HG03097 (cell line): ENCODE measurements around the gene OR7A17.

ENCODE experiments used
- ATAC-seq: cut with Tn5 transposase; IDR thresholded peaks from one replicate; pipeline ENCODE4 v1.9.1; 2021; ENCODE audit not compliant: unreplicated experiment, low FRiP score

Gene OR7A17

DNA sequence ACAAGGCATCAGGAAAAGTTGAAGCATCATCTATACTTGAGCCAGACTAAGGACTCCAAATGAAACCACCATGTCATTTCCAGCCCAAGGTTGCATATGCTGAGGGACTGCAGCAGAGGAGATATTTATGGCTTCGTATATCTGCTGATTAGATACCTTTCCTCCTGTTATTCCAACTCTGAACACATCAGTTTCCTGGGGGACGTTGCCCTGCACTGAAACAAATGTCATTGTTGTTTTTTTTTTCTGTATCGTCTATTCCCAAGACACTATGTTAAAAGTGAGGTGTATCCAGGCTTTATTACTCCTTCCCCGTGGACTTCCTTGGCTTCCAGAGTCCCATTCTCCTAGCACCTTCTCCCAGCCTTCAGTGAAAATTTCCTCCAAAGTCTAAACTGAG is at the start of gene OR7A17:
OR7A17 (minus strand) TSS at position 101 of the 400 bp plus-strand sequence. CDS start 4,777 bp downstream, outside the sequence.
- no peak for ATAC-seq

DNA sequence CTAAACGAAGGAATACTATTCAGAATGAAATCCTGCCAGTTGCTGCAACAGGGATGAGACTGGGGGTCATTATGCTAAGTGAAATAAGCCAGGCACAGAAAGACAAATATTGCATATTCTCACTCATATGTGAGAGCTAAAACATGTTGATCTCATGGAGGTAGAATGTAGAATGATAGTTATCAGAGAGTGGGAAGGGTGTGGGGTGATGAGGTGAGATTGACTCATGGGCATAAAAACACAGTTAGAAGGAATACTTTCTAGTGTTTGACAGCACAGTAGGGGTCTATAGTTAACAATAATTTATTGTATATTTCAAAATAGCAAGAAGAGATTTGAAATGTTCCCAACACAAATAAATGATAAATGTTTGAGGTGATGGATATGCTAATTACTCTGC is 47.6 kb upstream of the OR7A17 start:
- ATAC-seq: no peak

GRCh38 chr19:14916848-14917247 is 30.9 kb upstream of the OR7A17 start:
- no peak for ATAC-seq

DNA sequence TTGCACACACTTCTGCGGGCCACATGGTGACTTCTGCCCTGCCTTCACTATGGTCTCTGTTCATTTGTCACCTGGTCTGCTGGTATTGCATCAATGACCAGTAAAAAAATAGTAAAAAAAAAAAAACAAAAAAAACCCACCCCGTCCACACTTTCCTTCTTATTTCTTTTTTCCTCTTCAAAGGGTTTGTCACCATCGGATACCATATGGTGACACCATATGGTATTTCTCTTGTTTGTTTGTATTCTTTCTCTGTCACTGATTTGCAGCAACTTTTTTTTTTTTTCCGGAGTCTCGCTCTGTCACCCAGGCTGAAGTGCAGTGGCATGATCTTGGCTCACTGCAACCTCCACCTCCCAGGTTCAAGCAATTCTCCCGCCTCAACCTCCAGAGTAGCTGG is 29.2 kb upstream of the OR7A17 start:
- ATAC-seq: no peak

DNA sequence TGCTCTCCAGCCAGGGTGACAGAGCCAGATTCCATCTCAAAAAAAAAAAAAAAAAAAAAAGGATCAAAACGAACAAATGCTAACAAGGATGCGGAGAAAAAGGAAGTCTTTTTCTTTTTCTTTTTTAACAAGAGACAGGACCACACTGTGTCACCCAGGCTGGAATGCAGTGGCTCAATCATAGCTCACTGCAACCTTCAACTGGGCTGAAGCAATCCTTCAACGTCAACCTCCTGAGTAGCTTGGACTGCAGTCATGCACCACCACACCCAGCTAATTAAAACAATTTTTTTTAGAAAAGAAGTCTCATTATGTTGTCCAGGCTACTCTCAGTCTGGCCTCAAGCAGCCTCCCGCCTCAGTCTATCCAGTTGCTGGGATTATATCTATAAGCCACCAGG is 20.8 kb upstream of the OR7A17 start:
- no peak for ATAC-seq

GRCh38 chr19:14901675-14902260 is 15.8 kb upstream of the OR7A17 start:
- ATAC-seq: no peak

DNA sequence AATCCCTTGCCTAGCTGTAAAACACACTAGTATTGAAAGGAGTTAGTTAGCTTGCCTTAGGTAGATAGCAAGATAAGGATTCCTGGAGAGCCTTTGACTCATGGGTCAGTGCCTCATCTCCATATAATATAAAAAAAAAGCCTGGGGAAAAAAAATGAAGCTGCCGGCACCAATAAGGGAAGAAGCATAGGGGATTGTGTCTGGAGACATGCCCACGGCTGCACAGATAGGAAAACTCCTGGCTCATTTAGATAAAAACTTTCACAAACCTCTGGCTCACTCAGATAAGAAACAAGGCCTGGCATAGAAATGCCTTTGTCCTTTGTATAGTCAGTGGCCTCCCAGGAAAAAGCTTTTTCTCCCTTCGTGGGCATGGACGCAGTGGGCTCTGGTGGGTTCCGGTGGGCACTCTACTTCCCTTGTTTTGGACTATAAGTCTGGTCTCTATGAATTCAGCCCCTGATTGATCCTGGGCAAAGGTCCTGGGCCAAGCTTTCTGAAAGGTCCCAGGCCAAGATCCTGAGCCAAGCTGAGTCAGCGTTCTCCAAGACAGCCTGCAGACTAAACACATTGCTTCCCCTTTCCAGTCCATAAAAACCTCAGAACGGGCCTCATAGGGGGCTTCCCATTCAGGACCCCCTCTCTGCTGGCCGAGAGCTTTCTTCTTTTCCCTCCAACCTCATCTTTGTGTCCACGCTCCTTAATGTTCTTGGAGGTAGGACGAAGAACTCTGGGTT is 4.9 kb upstream of the OR7A17 start:
- no peak for ATAC-seq

- ATAC-seq: no peak
Observed at GRCh38 chr19:14889994-14890642, 4.2 kb upstream of the OR7A17 start.

DNA sequence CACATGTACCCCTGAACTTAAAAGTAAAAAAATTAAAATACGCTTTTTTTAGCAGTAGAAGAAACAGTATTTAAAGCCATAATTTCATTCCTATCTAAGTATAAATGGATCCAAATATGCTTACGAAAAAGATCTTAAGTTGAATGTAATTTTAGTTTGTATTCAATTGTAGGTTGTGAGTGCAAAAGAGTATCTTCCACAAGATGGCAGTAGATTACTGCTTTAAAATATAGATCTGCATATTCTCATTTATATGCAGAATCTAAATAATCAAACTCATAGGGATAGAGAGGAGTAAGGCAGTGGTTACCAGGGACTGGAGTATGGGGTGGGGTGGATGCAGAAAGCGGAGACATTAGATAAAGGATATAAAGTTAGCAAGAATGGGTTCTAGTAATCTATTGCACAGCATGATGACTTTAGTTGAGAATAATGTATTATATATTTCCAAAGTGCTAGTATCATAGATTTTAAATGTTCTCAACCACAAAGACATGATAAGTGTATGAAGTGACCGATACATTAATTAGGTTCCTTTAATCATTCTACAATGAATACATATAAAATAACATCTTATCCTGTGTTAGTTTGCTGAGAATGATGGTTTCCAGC is 14.2 kb downstream of the OR7A17 start:
- no peak for ATAC-seq

- ATAC-seq: no peak
Observed at GRCh38 chr19:14868497-14868896, 17.4 kb downstream of the OR7A17 start.

- no peak for ATAC-seq
Observed at GRCh38 chr19:14848822-14849221, 37.1 kb downstream of the OR7A17 start, which contains the start of gene OR7A10. TSS of gene OR7A10 (minus strand) at chr19:14848922. CDS start at chr19:14841877, 7,045 bp downstream.

DNA sequence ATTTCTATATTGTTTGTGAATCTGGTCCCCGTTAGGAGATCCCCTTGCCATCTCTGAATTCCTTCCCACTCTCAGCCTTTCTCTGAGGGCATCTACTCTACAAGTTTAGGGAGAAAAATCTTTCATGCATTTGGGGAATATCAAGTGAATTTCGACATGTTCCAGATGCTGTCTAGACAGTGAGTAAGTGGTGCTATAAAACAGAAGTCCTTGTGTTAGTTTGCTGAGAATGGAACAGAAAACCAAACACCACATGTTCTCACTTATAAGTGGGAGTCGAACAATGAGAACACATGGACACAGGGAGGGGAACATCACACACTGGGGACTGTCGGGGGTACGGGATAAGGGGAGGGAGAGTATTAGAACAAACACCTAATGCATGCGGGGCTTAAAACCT is 42.4 kb downstream of the OR7A17 start:
- ATAC-seq: no peak

DNA sequence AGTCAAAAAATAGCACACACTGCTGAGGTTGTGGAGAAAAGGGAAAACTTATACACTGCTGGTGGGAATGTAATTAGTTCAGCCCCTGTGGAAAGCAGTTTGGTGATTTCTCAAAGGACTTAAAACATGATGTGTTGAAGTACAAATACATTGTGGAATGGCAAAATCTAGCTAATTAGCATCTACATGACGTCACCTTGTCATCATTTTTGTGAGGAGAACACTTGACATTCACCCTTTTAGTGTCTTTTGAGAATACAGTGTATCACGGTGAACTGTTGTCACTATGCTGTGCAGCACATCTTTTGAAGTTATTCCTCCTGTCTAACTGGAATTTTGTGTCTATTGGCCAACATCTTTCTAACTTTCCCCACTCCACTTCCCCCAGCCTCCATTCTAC is 42.8 kb downstream of the OR7A17 start:
- no peak for ATAC-seq

GRCh38 chr19:14840206-14840605 is 45.7 kb downstream of the OR7A17 start:
- ATAC-seq: no peak

- no peak for ATAC-seq
Observed at GRCh38 chr19:14837391-14837790, 48.5 kb downstream of the OR7A17 start.

GRCh38 chr19:14835011-14835410 is 50.9 kb downstream of the OR7A17 start, which contains the start of the genes OR7A5 and OR7C1:
TSS of gene OR7A5 (minus strand) at chr19:14835185. CDS start at chr19:14828241, 6,944 bp downstream.
TSS of gene OR7C1 (minus strand) at chr19:14835185. CDS start at chr19:14800136, 35,049 bp downstream.
- no peak for ATAC-seq

GRCh38 chr19:14830702-14831101 is 55.2 kb downstream of the OR7A17 start:
- no peak for ATAC-seq
